Activated CD8-positive, alpha-beta T cell treated with anti-CD3 and anti-CD28 coated beads for 36 hours (primary cell): ENCODE data around the gene ESYT3. TPM values are rescaled to one million over a fixed set of nuclear protein-coding genes. Genes with fewer than 3 reads are reported as not detected.
"Not testable (repeated sequence)": the region's sequence is repeated elsewhere in the genome, so short reads cannot be mapped to it uniquely, and the experiment has no call there.

ENCODE experiments used
- ATAC-seq: fragments of 200-7000 bp; cut with Tn5 transposase; one replicate; pipeline ENCODE4 v1.10.0; 2021; ENCODE audit warnings: mild to moderate bottlenecking, moderate library complexity
- CTCF ChIA-PET: fragments of 350-600 bp; sonication (Branson Sonifier 250); formaldehyde crosslinking; loops from one replicate; lab custom pipeline; 2021; ENCODE audit warnings: antibody characterized with exemption; lab: Charles Lee
- POLR2A ChIA-PET: fragments of 350-600 bp; sonication (Branson Sonifier 250); formaldehyde crosslinking; loops from one replicate; lab custom pipeline; 2021; ENCODE audit warnings: antibody characterized with exemption; lab: Charles Lee
- DNase-seq: peaks from one replicate; pipeline ENCODE4 v3.0.0-alpha.2; 2020
- H3K27ac Mint-ChIP-seq: one replicate; pipeline ENCODE4 v1.8.0; 2021; ENCODE audit warnings: mild to moderate bottlenecking, mixed read lengths
- H3K27me3 Mint-ChIP-seq: one replicate; pipeline ENCODE4 v1.8.0; 2021; ENCODE audit warnings: mixed read lengths
- H3K36me3 Mint-ChIP-seq: one replicate; pipeline ENCODE4 v1.8.0; 2021; ENCODE audit warnings: low read depth, mixed read lengths
- H3K4me1 Mint-ChIP-seq: one replicate; pipeline ENCODE4 v1.8.0; 2021; ENCODE audit warnings: low read depth, mixed read lengths
- H3K4me3 Mint-ChIP-seq: one replicate; pipeline ENCODE4 v1.8.0; 2021; ENCODE audit warnings: mild to moderate bottlenecking, moderate library complexity, mixed read lengths
- H3K9me3 Mint-ChIP-seq: one replicate; pipeline ENCODE4 v1.8.0; 2021; ENCODE audit warnings: mixed read lengths
- intact Hi-C: fragments of 100-400 bp; cut with micrococcal nuclease; formaldehyde crosslinking; loops from one replicate; pipeline ENCODE4 v1.10.0; 2022
- total RNA-seq, 2 experiments: library from RNA; stranded (reverse); gene quantifications; one replicate each; pipeline ENCODE4 v1.2.3, GENCODE V29; 2021
- TF ChIP-seq, protein P1 (sequence below): fragments of 200-600 bp; IDR thresholded peaks from one replicate; pipeline ENCODE4 v1.8.0; 2022; ENCODE audit warnings: antibody characterized with exemption, mild to moderate bottlenecking

ESYT3 gene
- total RNA-seq, 2 experiments from 2014 or later: 0.09 to 0.16 TPM

DNA sequence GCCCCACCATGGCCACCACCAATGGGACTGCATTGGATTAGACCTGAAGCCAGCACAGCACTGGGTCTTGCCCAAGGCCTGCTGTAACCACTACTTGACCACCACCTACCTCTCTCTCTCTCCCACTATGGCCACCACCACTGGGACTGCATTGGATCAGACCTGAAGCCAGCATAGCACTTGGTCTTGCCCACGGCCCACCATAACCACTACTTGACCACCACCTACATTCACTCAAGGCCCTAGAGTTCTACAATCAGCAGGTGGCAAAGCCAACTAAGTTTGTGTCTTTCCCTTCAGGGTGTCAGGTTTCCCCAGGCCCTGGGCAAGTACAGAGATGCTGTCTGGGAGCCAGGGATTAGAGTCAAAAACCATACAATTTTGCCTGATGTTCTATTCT, 57.6 kb downstream of the ESYT3 start:
- Mint-ChIP-seq H3K27me3 (no peaks in the 10 kb centered on the region), H3K36me3 (peaks cover 22% of the 10 kb centered on the region), H3K9me3 (peaks cover 28% of the 10 kb centered on the region), H3K4me3 (no peak overlapping the region), H3K27ac (no peak overlapping the region), H3K4me1 (no peaks in the 10 kb centered on the region)
- DNase-seq (no peak), ATAC-seq (no peak)
- POLR2A ChIA-PET: no interaction called here
- CTCF ChIA-PET: no interaction called here
- TF ChIP-seq, protein P1, sequence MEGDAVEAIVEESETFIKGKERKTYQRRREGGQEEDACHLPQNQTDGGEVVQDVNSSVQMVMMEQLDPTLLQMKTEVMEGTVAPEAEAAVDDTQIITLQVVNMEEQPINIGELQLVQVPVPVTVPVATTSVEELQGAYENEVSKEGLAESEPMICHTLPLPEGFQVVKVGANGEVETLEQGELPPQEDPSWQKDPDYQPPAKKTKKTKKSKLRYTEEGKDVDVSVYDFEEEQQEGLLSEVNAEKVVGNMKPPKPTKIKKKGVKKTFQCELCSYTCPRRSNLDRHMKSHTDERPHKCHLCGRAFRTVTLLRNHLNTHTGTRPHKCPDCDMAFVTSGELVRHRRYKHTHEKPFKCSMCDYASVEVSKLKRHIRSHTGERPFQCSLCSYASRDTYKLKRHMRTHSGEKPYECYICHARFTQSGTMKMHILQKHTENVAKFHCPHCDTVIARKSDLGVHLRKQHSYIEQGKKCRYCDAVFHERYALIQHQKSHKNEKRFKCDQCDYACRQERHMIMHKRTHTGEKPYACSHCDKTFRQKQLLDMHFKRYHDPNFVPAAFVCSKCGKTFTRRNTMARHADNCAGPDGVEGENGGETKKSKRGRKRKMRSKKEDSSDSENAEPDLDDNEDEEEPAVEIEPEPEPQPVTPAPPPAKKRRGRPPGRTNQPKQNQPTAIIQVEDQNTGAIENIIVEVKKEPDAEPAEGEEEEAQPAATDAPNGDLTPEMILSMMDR: no peak
- intact Hi-C loops: no loop called here

DNA sequence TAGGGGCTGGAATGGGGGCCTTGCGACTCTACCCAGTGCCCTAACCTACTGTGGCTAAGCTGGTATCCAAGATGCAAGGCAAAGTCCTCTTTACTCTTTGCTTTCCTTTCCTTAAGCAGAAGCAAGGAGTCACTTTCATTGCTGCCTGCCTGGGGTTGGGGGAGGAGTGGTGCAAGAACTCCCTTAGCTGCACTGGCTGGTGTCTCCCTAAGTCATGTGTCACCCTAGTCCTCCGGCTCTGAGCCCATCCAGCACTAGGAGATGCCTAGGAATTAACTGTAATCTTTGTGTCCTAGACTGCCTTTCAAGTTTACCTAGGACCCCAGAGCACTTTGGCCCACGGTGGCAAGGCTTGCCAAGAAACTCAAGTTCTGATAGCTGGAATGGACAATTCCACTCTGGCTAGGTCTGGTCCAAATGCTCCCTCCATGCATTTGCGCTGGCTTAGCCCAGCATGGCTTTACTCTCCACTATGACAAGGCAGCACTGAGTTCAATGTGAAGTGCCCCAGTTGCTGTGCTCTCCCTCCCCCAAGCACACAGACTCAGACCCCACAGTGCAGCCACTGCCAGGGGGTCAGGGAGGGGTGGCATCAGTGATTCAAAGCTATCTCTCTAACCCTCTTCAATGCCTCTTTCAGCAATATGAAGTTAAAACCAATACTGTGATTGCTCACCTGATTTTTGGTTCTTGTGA, 58.7 kb downstream of the ESYT3 start:
- intact Hi-C loops: no loop called here
- no peak overlapping the region for H3K4me3 Mint-ChIP-seq
- ChIA-PET CTCF (no interaction called here), POLR2A (no interaction called here)
- peaks cover 20% of the 10 kb centered on the region for H3K9me3 Mint-ChIP-seq
- H3K4me1 Mint-ChIP-seq: no peaks in the 10 kb centered on the region
- TF ChIP-seq, protein P1: no peak
- H3K36me3 Mint-ChIP-seq: peaks cover 19% of the 10 kb centered on the region
- DNase-seq: no peak
- H3K27ac Mint-ChIP-seq: no peak overlapping the region
- no peak for ATAC-seq
- no peaks in the 10 kb centered on the region for H3K27me3 Mint-ChIP-seq

DNA sequence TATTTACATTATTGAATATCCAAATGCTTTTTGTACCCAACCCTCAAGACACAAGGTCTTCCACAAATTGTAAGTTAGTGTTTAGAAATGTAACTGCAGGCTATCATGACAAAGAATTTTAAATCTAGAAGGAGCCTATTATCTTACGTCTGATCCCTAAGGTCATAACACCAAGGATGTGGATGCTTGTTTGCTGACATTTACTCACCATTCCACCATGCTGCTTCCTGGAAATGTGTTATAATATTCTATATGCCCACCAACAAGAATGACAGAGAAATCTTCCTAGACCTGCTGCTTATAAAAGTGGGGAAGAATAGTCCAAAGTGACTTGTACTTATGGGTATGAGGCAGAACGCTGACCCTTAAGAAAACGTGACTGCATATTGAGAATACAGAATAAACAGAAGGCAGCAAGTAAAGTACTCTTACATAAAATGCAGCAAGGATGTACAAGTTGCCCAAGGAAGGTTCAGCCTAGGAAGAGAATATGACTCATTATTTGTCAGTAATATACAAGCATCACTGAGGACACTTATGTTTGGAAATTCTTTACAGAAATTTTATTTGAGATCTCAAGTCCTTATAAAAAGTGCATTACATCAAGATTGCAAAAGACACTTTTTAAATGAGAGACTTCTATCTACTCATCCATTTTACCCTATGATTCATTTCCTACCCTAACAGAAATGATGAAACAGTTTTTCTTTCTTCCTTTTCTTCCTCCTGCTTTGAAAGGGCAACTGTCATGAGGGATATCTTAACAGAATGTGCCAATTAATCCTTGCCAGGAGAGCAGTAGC, 59.6 kb downstream of the ESYT3 start:
- no peaks in the 10 kb centered on the region for H3K27me3 Mint-ChIP-seq
- H3K4me1 Mint-ChIP-seq: no peaks in the 10 kb centered on the region
- DNase-seq (no peak), ATAC-seq (no peak)
- TF ChIP-seq, protein P1: no peak
- ChIA-PET CTCF (no interaction called here), POLR2A (no interaction called here)
- H3K4me3 Mint-ChIP-seq: no peak overlapping the region
- H3K27ac Mint-ChIP-seq: no peak overlapping the region
- H3K36me3 Mint-ChIP-seq: peaks cover 16% of the 10 kb centered on the region
- intact Hi-C loops: no loop called here
- peaks cover 17% of the 10 kb centered on the region for H3K9me3 Mint-ChIP-seq

DNA sequence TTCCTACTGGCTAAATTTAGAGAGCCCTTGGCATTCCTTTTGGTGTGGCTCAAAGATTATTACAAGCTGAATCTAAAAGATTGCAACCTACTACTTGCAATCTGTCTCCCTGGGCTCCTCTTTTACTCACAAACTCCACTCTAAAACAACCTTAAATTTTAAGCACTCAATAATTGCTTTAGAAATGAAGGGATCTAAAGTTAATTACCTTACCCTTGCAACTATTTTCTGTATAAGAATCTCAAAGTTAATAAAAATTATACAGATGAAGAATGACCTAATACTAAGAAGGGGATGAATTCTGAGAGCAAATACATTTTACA, 60.2 kb downstream of the ESYT3 start:
- intact Hi-C loops: no loop called here
- no peak overlapping the region for H3K27ac Mint-ChIP-seq
- DNase-seq (no peak), ATAC-seq (no peak)
- TF ChIP-seq, protein P1: no peak
- ChIA-PET POLR2A (no interaction called here), CTCF (no interaction called here)
- H3K36me3 Mint-ChIP-seq: peaks cover 13% of the 10 kb centered on the region
- peaks cover 14% of the 10 kb centered on the region for H3K9me3 Mint-ChIP-seq
- H3K4me3 Mint-ChIP-seq: no peak overlapping the region
- H3K4me1 Mint-ChIP-seq: no peaks in the 10 kb centered on the region
- no peaks in the 10 kb centered on the region for H3K27me3 Mint-ChIP-seq

DNA sequence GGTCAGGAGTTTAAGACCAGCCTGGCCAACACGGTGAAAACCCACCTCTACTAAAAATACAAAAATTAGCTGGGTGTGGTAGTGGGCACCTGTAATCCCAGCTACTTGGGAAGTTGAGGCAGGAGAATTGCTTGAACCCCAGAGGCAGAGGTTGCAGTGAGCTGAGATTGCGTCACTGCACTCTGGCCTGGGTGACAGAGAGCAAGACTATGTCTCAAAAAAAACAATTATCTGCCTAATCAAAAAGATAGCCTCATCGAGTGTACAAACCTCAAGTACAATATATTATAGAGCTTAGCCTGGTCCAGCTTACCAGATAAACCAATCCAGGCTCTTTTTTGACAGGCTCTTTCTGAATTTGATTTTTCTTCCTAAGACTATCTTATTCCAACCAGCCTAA, 61.2 kb downstream of the ESYT3 start:
- H3K4me1 Mint-ChIP-seq, DNase-seq, intact Hi-C loops, ATAC-seq, H3K27ac Mint-ChIP-seq, H3K4me3 Mint-ChIP-seq, H3K27me3 Mint-ChIP-seq, H3K9me3 Mint-ChIP-seq: not testable (repeated sequence)
- peaks cover 13% of the 10 kb centered on the region for H3K36me3 Mint-ChIP-seq
- CTCF ChIA-PET: interaction anchor here (0.8 to 1.0 kb wide), 2 partner anchors 16 to 420 kb away, joined by 3 to 5 read pairs; no protein-coding TSS in a partner anchor
- POLR2A ChIA-PET: interaction anchor here (0.8 kb wide), 1 partner anchor 257 kb away, joined by 3 read pairs; no protein-coding TSS in a partner anchor
